ENCODE data around the gene SF3A2. TPM values are rescaled to one million over a fixed set of nuclear protein-coding genes. Genes with fewer than 3 reads are reported as not detected.

Gene SF3A2
- polyA plus RNA-seq, result 10 to 100 TPM in 2 of 3 donors, 1 to 10 TPM in 1; 6.2 to 40.9 (median 11.1) TPM

- Mint-ChIP-seq H3K9me3 (peaks cover 0 to 2% (median 0%) of the 10 kb centered on the region in 6 donors), H3K27me3 (ENCODE audit: low read depth in 3 of 3) (peaks cover 12 to 19% (median 13%) of the 10 kb centered on the region in 3 donors), H3K36me3 (peaks cover 0 to 4% (median 0%) of the 10 kb centered on the region in 3 donors), H3K27ac (peak within 1 kb of the TSS; percentile 95 to 99 (median 97)), H3K4me3 (peak within 1 kb of the TSS; percentile 90 to 99 (median 97)), H3K4me1 (peaks cover 61 to 69% of the 10 kb centered on the region in 2 donors)
- peak; percentile 99 to 100 (median 99) for DNase-seq
These were observed at the start of gene SF3A2, which contains the start of gene PLEKHJ1 for GRCh38 chr19:2236314-2237050. Gene SF3A2 (plus strand): TSS chr19:2236824. CDS start chr19:2243419, 6,595 bp downstream. Gene PLEKHJ1 (minus strand): TSS chr19:2236329. CDS start chr19:2236248, 81 bp downstream.

- Mint-ChIP-seq H3K36me3 (peaks cover 0 to 6% (median 0%) of the 10 kb centered on the region in 3 donors), H3K27me3 (ENCODE audit: low read depth in 3 of 3) (peaks cover 0 to 7% (median 0%) of the 10 kb centered on the region in 3 donors), H3K9me3 (no peaks in the 10 kb centered on the region), H3K27ac (no peak overlapping the region), H3K4me1 (peaks cover 27 to 33% of the 10 kb centered on the region in 2 donors), H3K4me3 (no peak overlapping the region)
- no peak for DNase-seq
These were observed 49.5 kb upstream of the SF3A2 start for GRCh38 chr19:2187159-2187558.

GRCh38 chr19:2188708-2189385 is 47.8 kb upstream of the SF3A2 start:
- Mint-ChIP-seq H3K27ac (peak overlapping the region in 1 of 6 donors; percentile 22), H3K4me3 (no peak overlapping the region), H3K36me3 (peaks cover 0 to 13% (median 0%) of the 10 kb centered on the region in 3 donors), H3K4me1 (peaks cover 15 to 21% of the 10 kb centered on the region in 2 donors), H3K27me3 (ENCODE audit: low read depth in 3 of 3) (peaks cover 0 to 6% (median 5%) of the 10 kb centered on the region in 3 donors), H3K9me3 (no peaks in the 10 kb centered on the region)
- DNase-seq, result no peak

GRCh38 chr19:2189880-2190279 is 46.7 kb upstream of the SF3A2 start:
- no peaks in the 10 kb centered on the region for H3K9me3 Mint-ChIP-seq
- H3K27ac Mint-ChIP-seq, result no peak overlapping the region
- no peak for DNase-seq
- no peak overlapping the region for H3K4me3 Mint-ChIP-seq
- H3K4me1 Mint-ChIP-seq, result peaks cover 9 to 12% of the 10 kb centered on the region in 2 donors
- H3K27me3 Mint-ChIP-seq (ENCODE audit: low read depth in 3 of 3), result peaks cover 0 to 5% (median 4%) of the 10 kb centered on the region in 3 donors
- peaks cover 0 to 10% (median 0%) of the 10 kb centered on the region in 3 donors for H3K36me3 Mint-ChIP-seq

DNA sequence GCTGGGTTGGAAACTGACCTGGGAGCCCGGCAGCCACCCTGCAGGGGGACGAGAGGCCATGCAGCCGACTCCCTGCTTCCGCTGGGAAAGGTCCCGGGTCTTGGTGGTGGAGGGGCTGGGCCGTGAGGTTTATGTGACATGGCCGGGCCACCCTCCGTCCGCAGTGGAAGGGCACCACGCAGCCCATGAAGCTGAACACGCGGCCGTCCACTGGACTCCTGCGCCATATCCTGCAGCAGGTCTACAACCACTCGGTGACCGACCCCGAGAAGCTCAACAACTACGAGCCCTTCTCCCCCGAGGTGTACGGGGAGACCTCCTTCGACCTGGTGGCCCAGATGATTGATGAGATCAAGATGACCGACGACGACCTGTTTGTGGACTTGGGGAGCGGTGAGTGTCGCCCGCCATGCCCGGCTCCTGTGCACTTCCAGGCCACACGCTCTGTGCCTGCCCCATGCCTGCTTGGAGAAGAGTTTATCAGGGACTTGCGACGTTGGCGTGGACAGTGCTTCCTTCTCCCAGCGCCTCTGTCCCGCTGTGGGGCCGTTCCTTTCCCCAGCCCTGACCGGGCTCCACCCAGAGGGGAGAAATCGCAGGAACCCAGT is 45.7 kb upstream of the SF3A2 start:
- Mint-ChIP-seq H3K27ac (no peak overlapping the region), H3K36me3 (peaks cover 0 to 7% (median 0%) of the 10 kb centered on the region in 3 donors), H3K4me3 (no peak overlapping the region), H3K4me1 (peaks cover 5 to 7% of the 10 kb centered on the region in 2 donors), H3K27me3 (ENCODE audit: low read depth in 3 of 3) (peaks cover 0 to 5% (median 0%) of the 10 kb centered on the region in 3 donors), H3K9me3 (no peaks in the 10 kb centered on the region)
- DNase-seq, result no peak

- peaks cover 5 to 7% of the 10 kb centered on the region in 2 donors for H3K4me1 Mint-ChIP-seq
- H3K9me3 Mint-ChIP-seq, result no peaks in the 10 kb centered on the region
- H3K27ac Mint-ChIP-seq, result no peak overlapping the region
- peaks cover 0 to 9% (median 0%) of the 10 kb centered on the region in 3 donors for H3K27me3 Mint-ChIP-seq (ENCODE audit: low read depth in 3 of 3)
- DNase-seq, result no peak
- H3K4me3 Mint-ChIP-seq, result no peak overlapping the region
- H3K36me3 Mint-ChIP-seq, result peaks cover 0 to 7% (median 0%) of the 10 kb centered on the region in 3 donors
These were observed 44.9 kb upstream of the SF3A2 start for GRCh38 chr19:2191456-2192310.

DNA sequence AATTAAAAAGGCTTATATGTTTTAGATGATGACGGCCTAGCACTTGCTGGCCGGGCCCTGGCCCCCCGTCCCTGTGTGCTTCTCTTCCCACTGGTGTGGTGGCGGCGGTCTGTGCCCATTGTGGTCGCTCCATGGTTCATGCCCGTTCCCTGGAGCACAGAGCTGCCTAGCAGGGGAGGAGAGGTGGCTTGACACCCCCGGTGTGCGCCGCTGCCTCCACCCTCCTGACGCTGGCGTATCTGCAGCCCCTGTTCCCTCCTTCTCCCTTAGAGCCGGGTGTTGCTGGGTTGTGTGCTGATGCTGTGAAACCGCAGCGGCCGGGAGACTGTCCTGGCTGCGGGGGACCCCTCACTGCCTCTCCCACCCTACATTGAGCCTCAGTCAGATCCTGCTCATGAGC is 43.8 kb upstream of the SF3A2 start:
- H3K4me3 Mint-ChIP-seq, result no peak overlapping the region
- peaks cover 5 to 7% of the 10 kb centered on the region in 2 donors for H3K4me1 Mint-ChIP-seq
- peaks cover 0 to 7% (median 0%) of the 10 kb centered on the region in 3 donors for H3K36me3 Mint-ChIP-seq
- no peaks in the 10 kb centered on the region for H3K9me3 Mint-ChIP-seq
- peaks cover 0 to 9% (median 0%) of the 10 kb centered on the region in 3 donors for H3K27me3 Mint-ChIP-seq (ENCODE audit: low read depth in 3 of 3)
- peak overlapping the region in 1 of 6 donors; percentile 28 for H3K27ac Mint-ChIP-seq
- no peak for DNase-seq

DNA sequence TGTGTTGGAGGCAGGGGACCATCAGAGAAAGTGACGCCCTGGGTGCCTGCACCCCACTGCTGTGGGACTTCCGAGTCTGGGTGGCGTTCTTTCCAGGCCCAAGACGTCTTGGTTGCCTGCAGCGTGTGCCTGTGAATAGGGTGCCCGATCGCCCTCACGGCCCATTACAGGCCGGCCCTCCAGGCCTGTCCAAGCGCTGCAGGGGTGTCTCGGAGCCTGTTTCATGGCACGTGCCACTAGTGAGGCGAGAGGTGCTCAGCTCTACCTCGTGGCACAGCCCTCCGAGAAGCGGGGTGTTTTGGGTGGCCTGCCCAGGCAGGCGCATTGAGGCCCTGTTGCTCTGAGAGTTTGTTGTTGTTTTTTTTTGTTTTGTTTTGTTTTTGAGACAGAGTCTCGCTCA is 42.8 kb upstream of the SF3A2 start:
- Mint-ChIP-seq H3K9me3 (no peaks in the 10 kb centered on the region), H3K4me3 (no peak overlapping the region), H3K27ac (no peak overlapping the region), H3K27me3 (ENCODE audit: low read depth in 3 of 3) (peaks cover 0 to 10% (median 0%) of the 10 kb centered on the region in 3 donors), H3K36me3 (peaks cover 0 to 7% (median 0%) of the 10 kb centered on the region in 3 donors), H3K4me1 (peaks cover 9 to 13% of the 10 kb centered on the region in 2 donors)
- DNase-seq, result no peak

DNA sequence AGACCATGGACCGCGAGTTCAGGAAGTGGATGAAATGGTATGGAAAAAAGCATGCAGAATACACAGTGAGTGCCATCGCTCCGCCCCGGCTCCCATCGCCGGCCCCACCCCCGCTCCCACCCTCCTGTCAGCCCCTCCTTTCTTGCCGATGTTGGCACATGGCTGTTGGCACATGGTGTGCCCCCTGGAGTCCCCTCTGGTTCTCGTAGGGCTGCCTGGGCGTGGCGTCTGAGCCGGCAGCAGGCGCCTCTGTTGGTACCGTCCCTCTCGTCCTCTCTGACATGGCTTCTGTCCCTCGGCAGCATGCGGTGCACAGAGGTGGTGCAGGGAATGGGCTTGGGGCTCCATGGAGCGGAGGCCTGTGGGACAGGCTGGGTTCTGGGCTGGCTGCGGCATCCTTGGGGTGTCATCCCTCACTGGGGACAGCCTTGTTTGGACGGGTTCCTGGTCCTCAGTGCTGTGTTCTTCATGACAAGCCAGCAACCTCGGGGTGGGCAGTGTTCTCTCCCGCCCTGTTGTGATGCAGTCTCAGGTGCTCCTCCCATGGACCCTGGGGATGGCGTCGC is 42.0 kb upstream of the SF3A2 start:
- no peak for DNase-seq
- H3K27ac Mint-ChIP-seq, result no peak overlapping the region
- H3K4me3 Mint-ChIP-seq, result no peak overlapping the region
- H3K9me3 Mint-ChIP-seq, result no peaks in the 10 kb centered on the region
- H3K27me3 Mint-ChIP-seq (ENCODE audit: low read depth in 3 of 3), result peaks cover 0 to 11% (median 0%) of the 10 kb centered on the region in 3 donors
- H3K36me3 Mint-ChIP-seq, result peaks cover 0 to 7% (median 0%) of the 10 kb centered on the region in 3 donors
- peaks cover 12 to 13% of the 10 kb centered on the region in 2 donors for H3K4me1 Mint-ChIP-seq

GRCh38 chr19:2195361-2195760 is 41.3 kb upstream of the SF3A2 start:
- Mint-ChIP-seq H3K9me3 (no peaks in the 10 kb centered on the region), H3K36me3 (peaks cover 0 to 7% (median 0%) of the 10 kb centered on the region in 3 donors), H3K27me3 (ENCODE audit: low read depth in 3 of 3) (peaks cover 0 to 11% (median 0%) of the 10 kb centered on the region in 3 donors), H3K27ac (peak overlapping the region in 1 of 6 donors; percentile 58), H3K4me3 (no peak overlapping the region), H3K4me1 (peaks cover 12 to 13% of the 10 kb centered on the region in 2 donors)
- DNase-seq, result no peak

GRCh38 chr19:2195914-2196313 is 40.7 kb upstream of the SF3A2 start:
- H3K36me3 Mint-ChIP-seq, result peaks cover 0 to 7% (median 0%) of the 10 kb centered on the region in 3 donors
- peaks cover 12 to 13% of the 10 kb centered on the region in 2 donors for H3K4me1 Mint-ChIP-seq
- no peak overlapping the region for H3K4me3 Mint-ChIP-seq
- no peaks in the 10 kb centered on the region for H3K9me3 Mint-ChIP-seq
- no peak overlapping the region for H3K27ac Mint-ChIP-seq
- peaks cover 0 to 11% (median 0%) of the 10 kb centered on the region in 3 donors for H3K27me3 Mint-ChIP-seq (ENCODE audit: low read depth in 3 of 3)
- DNase-seq, result no peak

DNA sequence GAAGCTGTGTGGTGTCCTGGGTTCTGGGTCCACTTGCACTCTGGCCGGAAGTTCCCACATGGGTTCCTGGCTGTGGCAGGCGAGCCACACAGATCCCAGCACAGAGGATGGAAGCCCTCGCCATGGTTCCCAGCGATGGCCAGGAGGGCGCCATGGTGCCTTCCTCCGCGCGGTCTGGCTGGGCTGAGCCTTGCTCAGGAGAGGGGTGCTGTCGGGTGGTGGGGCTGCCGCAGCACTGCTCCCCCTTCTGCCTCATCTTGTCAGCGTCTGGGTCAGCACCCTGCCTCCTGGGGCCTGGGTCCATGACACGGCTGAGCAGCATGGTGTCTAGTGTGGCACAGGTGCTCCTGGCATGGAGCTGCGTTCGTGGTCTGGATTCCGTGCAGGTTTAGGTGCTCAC is 39.4 kb upstream of the SF3A2 start:
- H3K36me3 Mint-ChIP-seq, result peaks cover 0 to 7% (median 0%) of the 10 kb centered on the region in 3 donors
- DNase-seq, result no peak
- peaks cover 0 to 14% (median 0%) of the 10 kb centered on the region in 3 donors for H3K27me3 Mint-ChIP-seq (ENCODE audit: low read depth in 3 of 3)
- no peaks in the 10 kb centered on the region for H3K9me3 Mint-ChIP-seq
- peaks cover 9 to 13% of the 10 kb centered on the region in 2 donors for H3K4me1 Mint-ChIP-seq
- H3K27ac Mint-ChIP-seq, result peak overlapping the region in 1 of 6 donors; percentile 2
- H3K4me3 Mint-ChIP-seq, result no peak overlapping the region

All from immature natural killer cell (primary cell).